HEK293 (cell line): Measurements from ENCODE around the gene RCAN2.

Experiments used
- CTCF ChIA-PET: fragments of 350-600 bp; formaldehyde crosslinking; extraction: SDS; loops from one replicate; lab custom pipeline; 2021; ENCODE audit warnings: antibody characterized with exemption; lab: Yijun Ruan, JAX
- POLR2A ChIA-PET: fragments of 300-600 bp; formaldehyde crosslinking; extraction: SDS; loops from one replicate; lab custom pipeline; 2020; ENCODE audit warnings: antibody characterized with exemption, inconsistent platforms; lab: Yijun Ruan, JAX
- H3K27ac ChIP-seq: fragments of 200-500 bp; sonication (Bioruptor generic); 2 replicates; pipeline ENCODE4 v1.5.1; 2014; ENCODE audit warnings: low read depth, low read length, control low read depth, inconsistent platforms; ENCODE audit errors: extremely low read depth
- H3K36me3 ChIP-seq, 2 experiments: fragments of 200-500 bp in 1 of 2; sonication (Bioruptor generic) in 1 of 2; 1 replicate in 1 of 2; 2 replicates in 1 of 2; pipeline ENCODE4 v1.5.1; 2014 to 2017; ENCODE audit warnings: inconsistent platforms in 2 of 2, low read length in 2 of 2; ENCODE audit not compliant: control insufficient read depth in 2 of 2, insufficient read depth in 1 of 2
- H3K4me1 ChIP-seq: fragments of 200-500 bp; sonication (Bioruptor generic); 2 replicates; pipeline ENCODE4 v1.5.1; 2014; ENCODE audit warnings: mild to moderate bottlenecking, low read length, inconsistent platforms; ENCODE audit not compliant: control insufficient read depth, insufficient read depth
- H3K4me3 ChIP-seq: 2 replicates; pipeline ENCODE4 v1.5.1; 2011; ENCODE audit warnings: low read depth, mild to moderate bottlenecking, control low read depth, low read length, moderate library complexity
- H3K9me3 ChIP-seq: fragments of 200-500 bp; sonication (Bioruptor generic); 2 replicates; pipeline ENCODE4 v1.5.1; 2014; ENCODE audit warnings: low read depth, low read length, inconsistent platforms; ENCODE audit not compliant: control insufficient read depth, insufficient read depth
- ATF2 ChIP-seq: fragments of 450-650 bp; formaldehyde crosslinking; IDR thresholded peaks from 2 replicates; pipeline ENCODE4 v1.5.1; 2016; ENCODE audit warnings: missing biosample characterization, missing genetic modification characterization, low read depth
- BCL11A ChIP-seq: fragments of 450-650 bp; formaldehyde crosslinking; IDR thresholded peaks from 2 replicates; pipeline ENCODE4 v1.5.1; 2016; ENCODE audit warnings: low read depth, missing biosample characterization, missing genetic modification characterization
- EGR2 ChIP-seq: fragments of 450-650 bp; formaldehyde crosslinking; IDR thresholded peaks from 2 replicates; pipeline ENCODE4 v1.5.1; 2016; ENCODE audit warnings: low read depth, missing biosample characterization, missing genetic modification characterization
- ELK4 ChIP-seq: IDR thresholded peaks from 2 replicates; pipeline ENCODE4 v1.6.1; 2011; ENCODE audit warnings: mild to moderate bottlenecking, low read depth, low read length, borderline replicate concordance
- KLF16 ChIP-seq: fragments of 450-650 bp; formaldehyde crosslinking; IDR thresholded peaks from 2 replicates; pipeline ENCODE4 v1.5.1; 2017; ENCODE audit warnings: missing biosample characterization, missing genetic modification characterization
- PRDM1 ChIP-seq: fragments of 450-650 bp; formaldehyde crosslinking; IDR thresholded peaks from 2 replicates; pipeline ENCODE4; 2016; ENCODE audit warnings: missing biosample characterization, missing genetic modification characterization
- PRDM10 ChIP-seq: fragments of 450-650 bp; formaldehyde crosslinking; IDR thresholded peaks from 2 replicates; pipeline ENCODE4 v1.5.1; 2016; ENCODE audit warnings: missing biosample characterization, missing genetic modification characterization
- SCRT2 ChIP-seq: fragments of 450-650 bp; formaldehyde crosslinking; IDR thresholded peaks from 2 replicates; pipeline ENCODE4 v1.5.1; 2016; ENCODE audit warnings: missing biosample characterization, missing genetic modification characterization
- SETDB1 ChIP-seq: IDR thresholded peaks from one replicate; pipeline ENCODE4 v1.6.1; 2017; ENCODE audit warnings: mild to moderate bottlenecking, low read length, moderate library complexity, mixed read lengths; ENCODE audit not compliant: insufficient read length
- SP3 ChIP-seq: fragments of 450-650 bp; formaldehyde crosslinking; IDR thresholded peaks from 2 replicates; pipeline ENCODE4 v1.5.1; 2016; ENCODE audit warnings: missing biosample characterization, missing genetic modification characterization
- ZBTB6 ChIP-seq: fragments of 450-650 bp; formaldehyde crosslinking; IDR thresholded peaks from 2 replicates; pipeline ENCODE4 v1.5.1; 2017; ENCODE audit warnings: missing biosample characterization, missing genetic modification characterization
- ZNF112 ChIP-seq: fragments of 450-650 bp; formaldehyde crosslinking; IDR thresholded peaks from 2 replicates; pipeline ENCODE4 v1.5.0; 2017; ENCODE audit warnings: missing biosample characterization, missing genetic modification characterization
- ZNF148 ChIP-seq: fragments of 450-650 bp; formaldehyde crosslinking; IDR thresholded peaks from 2 replicates; pipeline ENCODE4 v1.5.0; 2017; ENCODE audit warnings: missing biosample characterization, missing genetic modification characterization, borderline replicate concordance
- ZNF324 ChIP-seq: fragments of 450-650 bp; formaldehyde crosslinking; IDR thresholded peaks from 2 replicates; pipeline ENCODE4 v1.5.1; 2016; ENCODE audit warnings: missing biosample characterization, missing genetic modification characterization
- ZNF350 ChIP-seq: fragments of 450-650 bp; formaldehyde crosslinking; IDR thresholded peaks from 2 replicates; pipeline ENCODE4 v1.5.0; 2017; ENCODE audit warnings: missing biosample characterization, mild to moderate bottlenecking, missing genetic modification characterization
- ZNF391 ChIP-seq: fragments of 450-650 bp; formaldehyde crosslinking; IDR thresholded peaks from 2 replicates; pipeline ENCODE4 v1.5.1; 2016; ENCODE audit warnings: low read depth, missing biosample characterization, missing genetic modification characterization, borderline replicate concordance
- ZNF423 ChIP-seq: fragments of 450-650 bp; formaldehyde crosslinking; IDR thresholded peaks from 2 replicates; pipeline ENCODE4 v1.5.1; 2016; ENCODE audit warnings: missing biosample characterization, missing genetic modification characterization
- ZNF510 ChIP-seq: fragments of 450-650 bp; formaldehyde crosslinking; IDR thresholded peaks from 2 replicates; pipeline ENCODE4 v1.5.1; 2018; ENCODE audit warnings: mild to moderate bottlenecking, missing genetic modification characterization, missing biosample characterization; ENCODE audit not compliant: insufficient replicate concordance
- ZNF624 ChIP-seq: fragments of 450-650 bp; formaldehyde crosslinking; IDR thresholded peaks from 2 replicates; pipeline ENCODE4 v1.5.1; 2017; ENCODE audit warnings: missing biosample characterization, missing genetic modification characterization
- ZNF639 ChIP-seq: fragments of 450-650 bp; formaldehyde crosslinking; IDR thresholded peaks from 2 replicates; pipeline ENCODE4 v1.5.1; 2016; ENCODE audit warnings: missing biosample characterization, missing genetic modification characterization
- ZNF677 ChIP-seq: fragments of 450-650 bp; IDR thresholded peaks from 2 replicates; pipeline ENCODE4 v1.5.0; 2018; ENCODE audit warnings: missing biosample characterization, mild to moderate bottlenecking, missing genetic modification characterization, moderate library complexity
- ZNF837 ChIP-seq: fragments of 450-650 bp; formaldehyde crosslinking; IDR thresholded peaks from 2 replicates; pipeline ENCODE4 v1.5.1; 2016; ENCODE audit warnings: missing biosample characterization, missing genetic modification characterization

The RCAN2 gene

GRCh38 chr6:46271728-46272127 is 219.5 kb downstream of the RCAN2 start:
- Histone ChIP-seq H3K36me3 (no peaks in the 10 kb centered on the region), H3K27ac (no peak overlapping the region), H3K9me3 (no peaks in the 10 kb centered on the region), H3K4me1 (no peaks in the 10 kb centered on the region), H3K4me3 (no peak overlapping the region)
- CTCF ChIA-PET, result no interaction called here
- no peak for TF ChIP-seq SETDB1
- no peak for TF ChIP-seq EGR2
- no peak for TF ChIP-seq ZNF350 (tag by site-specific recombination)
- TF ChIP-seq SP3 (tag by site-specific recombination), result no peak
- TF ChIP-seq BCL11A (tag by site-specific recombination), result no peak
- TF ChIP-seq ZNF148, result no peak
- TF ChIP-seq ZNF837 (tag by site-specific recombination), result no peak
- no peak for TF ChIP-seq ZNF112 (tag by site-specific recombination)
- no peak for TF ChIP-seq ZNF510 (tag by site-specific recombination)
- no peak for TF ChIP-seq ZNF677 (tag by site-specific recombination)
- no peak for TF ChIP-seq ZNF624 (tag by site-specific recombination)
- POLR2A ChIA-PET, result no interaction called here

- Histone ChIP-seq H3K36me3 (no peaks in the 10 kb centered on the region), H3K4me3 (no peak overlapping the region), H3K4me1 (no peaks in the 10 kb centered on the region), H3K9me3 (no peaks in the 10 kb centered on the region), H3K27ac (no peak overlapping the region)
- no peak for TF ChIP-seq ELK4
- ChIA-PET CTCF (no interaction called here), POLR2A (no interaction called here)
These were observed 220.1 kb downstream of the RCAN2 start for GRCh38 chr6:46271107-46271506.

GRCh38 chr6:46270336-46270735 is 220.9 kb downstream of the RCAN2 start:
- ChIA-PET POLR2A (no interaction called here), CTCF (interaction anchor here (1.0 kb wide), 1 partner anchor 49 kb away, joined by 3 read pairs; no protein-coding TSS in a partner anchor)
- H3K4me3 ChIP-seq, result no peak overlapping the region
- no peaks in the 10 kb centered on the region for H3K9me3 ChIP-seq
- no peaks in the 10 kb centered on the region for H3K4me1 ChIP-seq
- H3K27ac ChIP-seq, result no peak overlapping the region
- no peaks in the 10 kb centered on the region for H3K36me3 ChIP-seq
- TF ChIP-seq ZNF423 (tag by site-specific recombination), result no peak
- TF ChIP-seq ZNF324, result no peak
- TF ChIP-seq SCRT2, result no peak
- no peak for TF ChIP-seq ATF2
- TF ChIP-seq PRDM1 (tag by site-specific recombination), result no peak
- TF ChIP-seq ZNF391, result no peak
- TF ChIP-seq ZNF639 (tag by site-specific recombination), result no peak
- no peak for TF ChIP-seq ZBTB6
- no peak for TF ChIP-seq PRDM10 (tag by site-specific recombination)
- no peak for TF ChIP-seq KLF16
